COLO829 (cell line): ENCODE measurements around the gene ARPP21.

Experiments
- DNase-seq: peaks from one replicate; pipeline ENCODE4 v3.0.0; 2012; ENCODE audit warnings: low spot score

Gene ARPP21

DNA sequence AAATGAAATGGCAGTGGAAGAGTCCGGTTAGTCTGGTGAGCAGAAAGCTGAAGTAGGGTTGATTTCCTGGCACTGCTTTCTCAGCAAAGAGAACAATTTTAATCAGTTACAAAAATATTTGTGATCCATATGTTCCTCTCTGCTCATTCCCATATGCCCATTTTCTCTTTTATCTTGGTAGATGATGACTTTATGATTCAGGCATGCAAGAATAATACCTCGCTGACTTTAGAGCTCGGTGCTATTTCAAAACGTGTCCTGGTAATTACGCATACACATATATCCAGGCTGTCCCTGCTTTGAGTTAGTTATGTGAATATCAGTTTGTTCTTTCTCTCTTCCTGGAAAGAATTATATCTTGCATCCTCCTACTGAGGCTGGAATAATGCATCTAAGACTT is 38.5 kb downstream of the ARPP21 start:
- DNase-seq: no peak

DNA sequence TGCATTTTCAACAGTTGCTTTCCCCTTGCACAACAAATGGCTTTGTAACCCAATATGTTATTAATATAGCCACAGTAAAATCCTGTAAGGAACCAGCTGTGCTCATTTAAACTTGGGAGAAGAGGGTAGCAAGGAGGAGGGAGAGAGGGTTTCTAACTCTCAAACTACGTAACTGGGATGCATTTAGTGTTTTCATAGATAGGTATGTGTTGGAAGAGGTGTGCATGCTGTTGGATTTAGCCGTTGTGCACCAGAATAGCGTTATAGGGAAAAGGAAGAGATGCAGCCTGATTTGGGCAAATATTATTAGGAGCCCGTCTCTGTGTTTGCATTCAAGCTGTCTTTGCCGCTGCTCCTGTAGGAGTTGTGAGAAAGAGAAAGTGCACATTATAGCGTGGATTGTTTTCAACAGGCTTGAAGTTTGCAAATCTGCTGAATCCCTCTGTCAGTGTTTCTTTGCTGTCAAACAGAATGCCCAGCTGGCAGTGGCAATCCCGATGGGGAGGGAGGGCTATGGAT is 39.4 kb downstream of the ARPP21 start:
- DNase-seq: no peak

DNA sequence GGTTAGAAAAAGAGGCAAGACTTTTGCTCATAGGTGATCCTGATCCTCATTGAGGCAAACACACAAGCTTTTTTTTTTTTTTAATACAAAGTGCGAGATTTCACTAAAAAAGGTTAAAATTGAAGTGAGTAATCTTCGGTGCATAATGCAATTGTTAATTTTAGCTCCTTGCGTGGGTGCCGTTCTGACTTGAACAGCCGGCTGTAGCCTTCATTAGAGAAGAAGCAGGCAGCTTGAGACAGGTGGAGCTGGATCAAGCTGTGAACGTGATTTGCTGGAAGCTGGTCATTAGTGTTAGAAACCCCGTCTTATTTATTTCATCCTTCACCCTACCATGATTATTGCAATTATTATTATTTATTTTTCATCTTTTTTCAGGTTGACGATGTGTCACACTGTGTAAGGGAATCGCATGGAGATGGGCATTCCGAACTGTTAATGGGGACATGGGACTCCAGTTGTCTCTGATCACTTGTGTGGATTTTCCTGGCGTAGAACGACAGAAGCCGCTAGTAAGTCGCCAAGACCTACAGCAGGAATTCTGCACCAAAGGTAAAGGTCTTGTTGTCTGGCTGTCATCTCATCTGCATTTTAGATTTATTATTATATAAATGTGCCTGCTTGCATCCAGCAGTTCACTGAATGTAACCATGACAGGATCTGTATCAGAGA is 40.2 kb downstream of the ARPP21 start:
- no peak for DNase-seq

DNA sequence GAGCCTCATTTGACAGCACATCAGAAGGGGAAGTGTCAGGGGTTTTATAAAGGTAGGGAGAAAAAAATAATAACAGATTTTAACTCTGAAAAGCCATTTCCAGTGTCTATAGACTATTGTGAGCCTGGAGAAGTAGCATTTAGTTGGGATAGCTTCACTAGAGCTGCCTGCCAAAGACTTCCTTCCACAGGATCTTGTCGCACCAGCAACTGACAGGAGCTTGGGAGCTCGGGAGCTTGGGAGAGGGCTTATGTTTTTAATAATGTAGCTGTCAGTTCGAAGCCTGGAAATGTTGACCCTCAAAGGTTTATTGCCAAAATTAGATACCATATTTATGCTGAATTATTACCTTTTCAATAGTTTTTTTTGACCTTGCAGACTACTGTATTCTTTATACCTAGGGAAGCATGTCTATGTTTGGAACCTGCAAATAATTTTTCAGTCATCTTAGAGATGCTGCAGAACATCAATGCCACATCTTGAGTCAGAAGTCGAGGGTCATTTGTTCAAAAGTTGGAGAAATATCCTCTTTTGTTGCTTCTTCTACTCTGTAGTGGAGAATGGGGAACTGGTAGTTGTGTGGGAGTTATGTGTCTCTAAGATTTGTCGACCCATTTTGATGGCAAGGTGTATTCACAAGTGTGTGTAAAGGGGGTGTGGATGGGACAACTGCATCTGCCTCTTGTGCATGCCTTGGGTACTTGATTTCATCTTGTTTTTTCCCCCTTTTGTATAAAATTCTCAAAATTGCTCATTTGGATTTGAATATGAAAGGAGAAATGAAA is 41.7 kb downstream of the ARPP21 start:
- no peak for DNase-seq

DNA sequence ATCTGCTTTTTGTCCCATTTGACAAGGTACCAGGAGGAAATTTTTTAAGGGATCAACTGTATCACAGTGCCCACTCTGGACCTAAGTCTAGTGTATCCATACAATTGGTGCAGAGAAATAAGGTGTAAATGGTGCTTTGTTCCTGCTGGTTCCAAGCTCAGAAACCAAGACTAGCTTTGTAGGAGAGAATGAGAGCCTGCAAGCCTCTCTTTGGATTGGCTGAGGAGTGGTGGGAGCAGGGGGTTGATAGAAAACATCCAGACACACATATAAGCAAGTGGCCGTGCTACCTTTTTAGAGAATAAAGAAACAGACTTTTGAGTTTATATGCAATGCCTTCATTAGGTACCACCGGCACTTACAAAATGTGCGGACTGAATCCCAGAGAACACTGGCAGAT is 45.8 kb downstream of the ARPP21 start:
- DNase-seq: no peak

DNA sequence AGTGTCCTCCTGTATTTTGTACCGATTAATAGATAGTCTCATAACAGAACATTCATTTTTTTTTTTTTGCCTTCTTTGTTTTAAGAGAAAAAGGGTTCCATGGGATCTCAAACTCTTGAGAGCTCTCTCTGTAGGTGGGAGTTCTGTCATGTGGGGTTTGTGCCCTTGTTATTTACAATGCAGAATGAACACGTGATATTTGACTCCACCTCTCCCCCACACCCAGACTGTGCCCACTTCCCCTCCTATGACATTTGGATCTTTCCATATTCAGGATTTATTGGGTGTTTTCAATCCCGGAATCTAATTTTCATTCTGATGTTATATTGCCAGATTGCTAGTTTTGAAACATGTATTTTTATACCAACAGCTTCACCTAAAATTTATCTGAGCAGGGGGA is 49.5 kb downstream of the ARPP21 start:
- no peak for DNase-seq

DNA sequence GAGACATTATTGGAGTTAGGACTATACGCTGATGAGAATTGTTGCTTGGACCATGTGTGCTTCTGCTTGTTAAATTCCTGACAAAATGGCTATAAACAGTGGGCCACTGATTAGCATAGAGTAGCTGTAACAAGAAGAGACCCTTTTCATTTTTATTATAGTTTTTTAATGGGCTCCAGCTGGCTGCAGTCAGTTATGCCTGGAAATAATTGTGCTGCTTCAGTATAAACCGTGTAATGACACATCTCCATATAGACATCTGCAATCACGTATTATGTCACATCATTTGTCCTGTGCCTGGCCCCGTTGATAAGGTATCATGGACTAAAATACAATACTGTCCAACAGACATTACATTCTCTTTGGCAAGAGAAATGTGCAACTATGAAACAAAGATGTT is 50.9 kb downstream of the ARPP21 start:
- no peak for DNase-seq

DNA sequence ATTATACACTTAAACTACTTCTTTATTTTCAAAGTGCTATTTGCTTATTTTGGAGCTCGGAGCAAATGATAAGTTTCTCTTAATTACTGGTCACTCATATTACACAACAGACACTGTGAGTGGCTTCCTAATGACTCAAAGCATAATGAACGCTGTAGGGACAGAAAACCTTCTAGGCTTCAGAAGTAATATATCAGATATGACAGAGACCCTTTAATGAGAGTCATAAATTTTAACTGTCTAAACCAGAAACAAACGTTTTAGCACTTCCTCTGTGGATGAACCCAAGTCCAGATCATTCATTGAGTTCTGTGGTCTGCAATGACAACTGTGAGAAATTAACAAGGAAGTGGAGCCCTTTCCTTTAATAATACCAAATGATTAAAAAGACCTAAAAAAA is 66.6 kb downstream of the ARPP21 start:
- DNase-seq: no peak

DNA sequence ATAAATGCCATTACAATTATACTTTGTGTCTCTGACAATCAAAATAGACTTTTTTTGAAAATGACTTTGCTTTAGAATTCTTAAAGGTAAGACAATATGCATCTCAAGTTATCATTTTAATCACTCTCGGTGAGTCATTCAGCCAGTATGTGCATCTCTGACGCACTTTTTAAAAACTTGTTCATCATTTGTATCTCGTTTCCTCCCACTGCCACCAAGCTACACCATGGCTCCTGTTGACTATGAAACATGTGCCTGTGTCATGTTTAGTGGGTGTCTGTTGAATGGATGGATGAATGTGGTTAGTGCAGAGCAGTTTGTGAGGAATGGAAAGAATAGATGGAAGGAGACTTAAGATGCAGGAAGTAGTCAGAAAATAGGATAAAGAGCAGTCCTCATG is 68.6 kb downstream of the ARPP21 start:
- no peak for DNase-seq

DNA sequence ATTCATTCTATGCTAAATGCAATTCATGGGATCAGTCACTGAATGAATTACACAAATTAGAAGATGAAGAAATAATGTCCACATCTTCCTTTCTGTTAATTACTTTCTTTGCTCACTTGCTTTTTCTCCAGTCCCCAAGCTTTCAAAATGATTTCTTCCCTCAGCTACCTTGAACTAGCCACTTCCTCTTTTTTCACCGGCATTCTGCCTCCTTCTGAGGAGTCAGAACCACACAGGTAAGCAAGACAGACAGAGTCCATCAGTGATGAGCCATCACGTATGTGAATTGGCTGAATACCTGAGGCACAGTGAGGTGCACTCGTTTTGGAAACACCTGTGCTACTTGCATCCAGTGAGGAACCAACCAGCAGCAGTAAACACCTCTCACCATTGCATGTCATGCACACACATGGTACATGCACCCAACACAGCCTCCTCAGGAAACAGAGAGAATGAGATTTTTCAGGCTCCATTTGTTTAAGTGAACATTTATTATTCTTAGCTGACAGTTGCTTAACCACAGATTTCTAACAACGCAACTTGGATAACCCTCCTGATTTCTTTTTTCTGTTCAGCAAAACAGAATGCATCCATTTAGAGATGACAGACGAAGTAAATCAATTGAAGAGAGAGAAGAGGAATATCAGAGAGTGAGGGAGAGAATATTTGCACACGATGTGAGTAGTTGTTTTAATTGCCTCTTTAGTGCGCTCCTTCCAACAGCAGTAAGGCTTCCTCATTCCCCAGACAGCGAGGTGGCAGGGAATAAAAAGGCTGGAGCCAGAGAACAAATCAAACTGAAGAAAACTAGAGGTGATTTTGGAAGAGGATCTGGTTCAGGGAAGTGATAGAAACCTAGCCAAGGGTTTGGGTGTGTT is 69.3 kb downstream of the ARPP21 start:
- DNase-seq: no peak

DNA sequence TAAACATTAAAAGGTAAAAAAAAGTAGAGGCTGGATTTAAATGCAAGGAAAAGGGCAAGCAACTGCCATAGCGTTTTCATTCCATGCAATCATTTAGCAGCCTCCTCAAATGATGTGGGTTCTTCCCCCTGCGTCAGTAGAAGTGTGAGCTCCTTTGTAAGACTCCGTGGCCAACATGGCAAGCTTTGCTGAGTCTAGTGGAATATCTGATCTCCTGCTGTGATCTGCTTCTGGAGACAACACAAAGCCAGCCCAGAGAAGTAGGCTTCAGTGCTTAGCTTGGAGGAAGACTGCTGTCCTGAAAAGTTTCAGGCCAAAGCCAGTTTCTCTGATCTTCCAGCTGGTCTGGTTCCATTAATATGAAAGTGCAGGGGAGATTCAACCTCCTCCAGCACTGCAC is 70.4 kb downstream of the ARPP21 start:
- DNase-seq: no peak

DNA sequence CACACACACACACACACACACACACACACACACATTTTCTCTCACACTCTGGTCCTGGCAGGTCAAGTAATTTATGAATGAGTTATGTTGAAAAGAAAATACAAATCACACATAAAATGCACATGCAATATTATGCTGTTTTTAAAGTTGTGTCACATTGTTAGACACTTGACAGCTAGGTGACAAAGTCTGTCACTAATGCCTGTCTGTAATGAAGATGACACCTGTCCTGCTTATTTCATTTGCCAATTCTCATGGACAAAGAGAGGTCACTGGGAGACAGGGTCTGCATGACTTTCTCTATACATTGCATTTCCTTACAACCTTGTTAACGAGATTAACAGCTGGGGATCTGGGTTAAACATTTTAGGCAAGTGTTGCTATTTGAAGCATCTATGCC is 71.2 kb downstream of the ARPP21 start:
- DNase-seq: no peak

DNA sequence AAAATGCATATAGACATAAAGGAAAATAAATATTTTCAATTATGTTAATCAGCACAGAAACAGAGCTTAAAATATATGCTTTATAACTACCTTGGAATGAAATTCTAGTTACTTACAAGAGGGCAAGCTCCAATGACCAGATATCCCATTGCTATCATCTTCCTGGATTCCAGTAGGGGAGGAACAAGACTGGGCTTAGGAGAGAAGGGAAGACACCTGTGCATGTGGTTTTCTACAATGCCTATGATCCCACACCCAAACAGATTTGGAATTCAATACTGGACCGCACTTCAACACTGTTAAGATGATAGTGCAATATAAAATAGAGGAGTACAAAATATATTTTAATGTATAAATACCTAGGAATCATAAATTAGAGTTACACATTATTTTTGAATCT is 79.6 kb downstream of the ARPP21 start:
- no peak for DNase-seq

DNA sequence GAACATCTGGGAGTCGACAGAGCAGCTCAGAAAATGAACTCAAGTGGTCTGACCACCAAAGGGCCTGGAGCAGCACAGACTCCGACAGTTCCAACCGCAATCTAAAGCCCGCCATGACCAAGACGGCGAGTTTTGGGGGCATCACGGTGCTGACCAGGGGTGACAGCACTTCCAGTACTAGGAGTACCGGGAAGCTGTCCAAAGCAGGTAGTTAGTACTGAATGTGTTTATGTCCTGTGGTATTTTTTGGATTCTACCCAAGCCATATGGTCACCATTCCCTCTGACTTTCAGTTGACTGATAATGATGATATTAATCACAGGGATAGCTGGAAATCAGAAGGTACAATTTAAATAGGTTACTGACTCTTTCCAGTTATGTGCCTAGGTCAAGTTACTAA is 82.3 kb downstream of the ARPP21 start:
- DNase-seq: no peak

DNA sequence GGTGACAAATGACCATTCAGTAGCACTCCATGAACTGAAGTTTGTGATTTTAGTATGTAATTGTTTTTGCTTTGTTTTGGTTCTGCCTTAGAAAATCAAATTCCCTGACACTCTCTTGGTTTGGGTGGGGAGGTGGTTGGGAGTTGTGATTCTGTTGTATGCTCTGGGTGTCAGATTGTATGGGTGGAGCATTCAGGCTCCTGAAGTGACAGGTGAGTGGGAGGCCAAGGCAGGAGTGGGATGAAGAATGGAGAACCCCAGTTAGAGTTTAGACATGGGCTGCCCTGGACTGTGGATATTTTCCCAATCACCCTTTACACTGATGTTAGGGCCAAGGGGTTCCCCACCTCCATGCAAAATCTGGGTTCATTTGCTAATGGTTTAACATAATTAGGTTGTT is 83.6 kb downstream of the ARPP21 start:
- DNase-seq: no peak

DNA sequence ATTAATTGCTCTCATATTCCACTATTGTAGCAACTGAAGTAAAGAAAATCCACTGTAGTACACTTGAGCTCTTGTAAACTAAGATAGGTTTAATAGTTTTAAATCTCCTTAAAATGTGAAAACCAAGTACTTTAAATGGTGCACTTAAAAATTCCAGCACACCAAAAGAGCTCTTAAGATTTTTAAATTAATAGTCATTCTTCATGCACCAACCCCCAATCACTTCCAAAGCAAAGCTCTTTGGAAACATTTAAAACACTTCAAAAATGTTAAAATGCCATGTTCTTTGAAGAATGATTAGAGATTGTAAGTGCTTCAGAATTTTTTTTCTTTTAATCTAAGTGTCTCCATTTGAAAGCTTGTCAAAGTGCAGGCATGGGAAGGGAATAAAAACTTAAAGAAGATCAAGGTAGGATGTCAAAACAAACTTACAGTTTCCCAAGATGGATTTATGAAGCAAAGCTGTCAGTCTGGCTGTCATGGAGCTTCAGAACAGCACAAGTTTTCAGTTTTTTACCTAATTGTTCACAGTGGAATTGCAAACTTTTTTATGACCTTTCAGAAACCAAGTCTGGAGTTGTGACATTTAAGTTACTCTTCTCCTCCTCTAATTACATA is 84.3 kb downstream of the ARPP21 start:
- DNase-seq: no peak

DNA sequence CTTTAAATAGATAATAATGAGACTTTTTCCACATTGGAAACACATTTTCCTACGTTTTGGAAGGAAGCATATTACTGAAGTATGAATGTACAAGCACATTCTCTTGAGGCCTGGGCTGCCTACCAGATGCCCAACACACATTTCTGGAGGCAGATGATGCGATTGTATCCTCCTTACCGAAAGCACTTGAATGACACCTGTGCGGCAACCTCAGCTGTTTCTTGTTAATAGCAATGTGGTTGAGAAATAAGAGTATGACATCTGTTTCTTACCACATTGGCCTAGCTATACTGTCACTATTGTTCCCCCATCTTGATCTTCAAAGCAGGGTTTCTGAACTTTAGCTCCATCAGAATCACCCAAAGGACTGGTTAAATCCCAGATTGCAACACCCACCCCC is 84.8 kb downstream of the ARPP21 start:
- no peak for DNase-seq

DNA sequence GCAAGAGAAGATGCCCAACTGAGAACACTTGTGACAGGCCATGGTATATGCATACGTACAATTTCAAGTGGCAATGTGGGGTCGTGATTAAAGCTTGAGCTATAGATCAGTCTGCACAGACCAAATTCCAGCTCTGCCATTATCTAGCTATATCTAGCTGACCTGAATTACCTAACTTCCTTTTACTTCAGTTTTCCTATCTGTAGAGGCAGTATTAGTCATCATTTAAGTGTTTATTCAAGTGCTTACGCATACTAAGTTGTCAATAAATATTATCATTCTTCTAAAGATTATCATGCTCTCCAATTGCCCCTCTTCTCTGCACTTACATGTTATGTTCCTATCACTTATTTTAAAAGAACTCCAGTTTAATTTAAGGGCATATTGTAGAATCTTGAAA is 87.9 kb downstream of the ARPP21 start:
- no peak for DNase-seq

DNA sequence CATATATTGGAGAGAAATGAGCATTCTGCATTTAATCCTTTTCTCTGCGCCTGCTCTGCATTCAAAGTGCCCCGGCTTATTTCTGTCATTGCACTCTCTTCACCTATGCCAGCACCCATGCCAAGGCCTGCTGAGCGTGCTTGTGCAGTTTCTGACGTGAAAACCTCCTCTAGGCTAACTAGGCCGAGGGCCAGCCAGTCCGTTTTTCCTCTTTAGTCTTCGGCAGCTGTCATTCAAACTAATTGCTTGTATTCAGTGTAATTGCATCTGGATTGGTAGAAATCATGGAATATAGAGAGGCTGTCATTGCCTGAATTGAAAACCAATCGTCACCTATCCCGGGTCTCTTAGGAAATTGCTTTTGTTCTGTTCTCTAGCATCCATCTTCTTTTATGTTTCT is 94.0 kb downstream of the ARPP21 start:
- DNase-seq: no peak

DNA sequence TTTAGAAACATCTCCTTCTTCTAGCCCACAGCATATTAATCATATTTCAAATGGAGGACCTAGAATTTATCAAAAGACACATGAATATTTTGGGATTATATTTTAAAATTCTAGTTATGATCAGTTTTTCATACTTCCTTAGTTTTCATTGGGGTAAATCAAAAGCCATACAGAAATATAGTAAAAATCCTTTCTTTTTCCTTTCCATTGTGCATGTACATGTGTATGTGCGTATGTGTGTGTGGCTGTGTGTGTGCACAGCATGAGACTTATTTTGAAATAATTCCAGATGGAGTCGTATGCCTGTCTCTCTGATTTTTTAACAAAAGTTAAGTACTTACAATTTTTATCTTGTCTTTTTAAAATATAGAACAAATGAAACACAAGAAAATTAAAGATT is 94.5 kb downstream of the ARPP21 start:
- DNase-seq: no peak

DNA sequence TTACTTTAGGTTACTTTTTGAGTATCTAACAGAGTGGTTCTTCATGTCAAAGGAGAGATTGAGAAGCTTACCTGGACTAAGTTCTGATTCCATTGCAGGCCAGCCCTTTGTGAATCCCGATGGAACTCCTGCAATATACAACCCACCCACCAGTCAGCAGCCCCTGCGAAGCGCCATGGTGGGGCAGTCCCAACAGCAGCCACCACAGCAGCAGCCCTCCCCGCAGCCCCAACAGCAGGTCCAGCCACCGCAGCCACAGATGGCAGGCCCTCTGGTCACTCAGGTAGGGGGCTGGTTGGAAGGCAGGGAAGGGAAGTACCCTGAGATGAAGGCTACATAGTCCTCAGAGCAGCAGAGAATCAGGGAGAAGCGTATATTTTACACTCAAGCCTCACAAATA is 97.8 kb downstream of the ARPP21 start:
- no peak for DNase-seq

DNA sequence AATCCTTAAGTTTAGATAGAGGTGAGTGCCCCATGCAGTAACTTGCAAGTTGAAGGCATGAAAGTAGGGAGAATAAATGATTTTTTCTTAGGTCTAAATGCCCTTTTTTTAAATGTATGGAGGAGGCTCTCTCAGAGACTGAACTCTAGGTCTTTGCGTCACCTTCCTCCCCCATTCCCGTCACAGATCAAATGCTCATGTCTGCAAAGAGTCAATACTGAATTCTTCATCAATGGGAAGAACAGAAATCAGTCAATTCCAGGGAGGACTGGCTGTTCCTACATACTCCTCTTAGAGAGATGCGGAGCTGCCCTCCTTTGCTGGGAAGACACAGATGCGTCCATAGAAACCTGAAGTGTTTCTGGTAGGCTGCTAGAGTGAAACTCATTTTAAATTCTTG is 98.2 kb downstream of the ARPP21 start:
- no peak for DNase-seq
